OCI-LY7 (cell line): ENCODE measurements around the gene S1PR2. TPM values are rescaled to one million over a fixed set of nuclear protein-coding genes. Genes with fewer than 3 reads are reported as not detected.

Experiments
- BruUV-seq: library from RNA; stranded (reverse); fragments of 400-500 nt; replicated peaks from 2 replicates; lab custom pipeline; 2021; lab: Mats Ljungman, UMichigan
- CTCF ChIA-PET: fragments of 300-600 bp; sonication (Branson Sonifier 250); formaldehyde crosslinking; loops from one replicate; lab custom pipeline; 2022; ENCODE audit warnings: antibody characterized with exemption; ENCODE audit not compliant: unreplicated experiment; lab: Charles Lee
- POLR2A ChIA-PET: fragments of 300-600 bp; sonication (Branson Sonifier 250); formaldehyde crosslinking; loops from one replicate; lab custom pipeline; 2022; ENCODE audit warnings: antibody characterized with exemption; lab: Charles Lee
- DNase-seq: peaks from one replicate; pipeline ENCODE4 v3.0.0-alpha.2; 2015; ENCODE audit warnings: low spot score
- H2AFZ ChIP-seq: fragments of 200-600 bp; sonication (generic), shearing (Covaris generic); 2 replicates; pipeline ENCODE4 v1.6.1; 2014; ENCODE audit warnings: mild to moderate bottlenecking, antibody characterized with exemption, low read length, moderate library complexity
- H3K27ac ChIP-seq: fragments of 200-600 bp; sonication (generic); 2 replicates; pipeline ENCODE4 v1.5.1; 2014; ENCODE audit warnings: mixed run types, low read depth, mild to moderate bottlenecking, moderate library complexity, low read length, inconsistent platforms; ENCODE audit not compliant: poor library complexity, severe bottlenecking
- H3K36me3 ChIP-seq: fragments of 200-600 bp; sonication (generic); 2 replicates; pipeline ENCODE4 v1.6.1; 2014; ENCODE audit warnings: mild to moderate bottlenecking, antibody characterized with exemption, low read length, moderate library complexity, mixed read lengths; ENCODE audit not compliant: insufficient read depth
- H3K4me1 ChIP-seq: fragments of 200-600 bp; sonication (generic); 2 replicates; pipeline ENCODE4 v1.5.1; 2014; ENCODE audit warnings: mild to moderate bottlenecking, low read length; ENCODE audit not compliant: insufficient read depth, poor library complexity, severe bottlenecking
- H3K4me2 ChIP-seq: fragments of 200-600 bp; sonication (generic); 2 replicates; pipeline ENCODE4 v1.6.1; 2014; ENCODE audit warnings: mild to moderate bottlenecking, low read length
- H3K4me3 ChIP-seq: fragments of 200-600 bp; sonication (generic); 2 replicates; pipeline ENCODE4 v1.5.1; 2014; ENCODE audit warnings: mild to moderate bottlenecking, low read depth, low read length; ENCODE audit not compliant: poor library complexity, severe bottlenecking
- H3K79me2 ChIP-seq: fragments of 200-600 bp; sonication (generic); 2 replicates; pipeline ENCODE4 v1.6.1; 2016; ENCODE audit warnings: low read depth, mild to moderate bottlenecking, low read length, moderate library complexity, mixed read lengths; ENCODE audit not compliant: insufficient read depth
- H3K9me2 ChIP-seq: fragments of 200-600 bp; sonication (generic); 2 replicates; pipeline ENCODE4 v1.6.1; 2016; ENCODE audit warnings: mild to moderate bottlenecking, low read length, mixed read lengths; ENCODE audit not compliant: insufficient read depth
- H3K9me3 ChIP-seq: fragments of 200-600 bp; sonication (generic); 2 replicates; pipeline ENCODE4 v1.6.1; 2014; ENCODE audit warnings: mild to moderate bottlenecking, mixed run types, low read length, mixed read lengths
- H4K20me1 ChIP-seq: fragments of 200-600 bp; sonication (generic); 2 replicates; pipeline ENCODE4 v1.6.1; 2014; ENCODE audit warnings: mild to moderate bottlenecking, antibody characterized with exemption, low read length, moderate library complexity, mixed read lengths; ENCODE audit not compliant: insufficient read depth
- CTCF ChIP-seq: fragments of 200-600 bp; sonication (generic); conservative IDR thresholded peaks from 2 replicates; pipeline ENCODE4 v1.5.1; 2014; ENCODE audit warnings: mild to moderate bottlenecking, antibody characterized with exemption, low read length, moderate library complexity, mixed read lengths
- EZH2phosphoT487 ChIP-seq: fragments of 200-600 bp; sonication (generic); IDR thresholded peaks from 2 replicates; pipeline ENCODE4 v1.6.1; 2018; ENCODE audit warnings: low read depth, borderline replicate concordance, mild to moderate bottlenecking, mixed run types, antibody characterized with exemption, low read length, moderate library complexity, mixed read lengths
- intact Hi-C: fragments of 100-400 bp; cut with micrococcal nuclease; formaldehyde crosslinking; loops from one replicate; pipeline ENCODE4 v1.10.0; 2022; ENCODE audit not compliant: unreplicated experiment
- total RNA-seq, 2 experiments: library from RNA; depleted of rRNA in 1 of 2; stranded (reverse); fragments of >200 nt in 1 of 2; shearing (Covaris generic) in 1 of 2; gene quantifications; 2 replicates each; pipeline ENCODE4 v1.2.3, GENCODE V29; 2014 to 2022

The S1PR2 gene
- total RNA-seq, 2 experiments from 2014 or later, result 27.8 to 64.5 TPM

- intact Hi-C loops, result loop anchor here (5.0 kb wide), 1 partner anchor 38 kb away; the partner anchor contains the start of gene MRPL4
- DNase-seq, result no peak
- Histone ChIP-seq H3K27ac (no peak overlapping the region), H3K4me3 (no peak overlapping the region), H2AFZ (no peak overlapping the region), H3K9me2 (no peaks in the 10 kb centered on the region), H3K79me2 (peaks cover 11% of the 10 kb centered on the region; the same call in 1 of the 2 replicates), H3K4me1 (peaks cover 14% of the 10 kb centered on the region), H4K20me1 (no peaks in the 10 kb centered on the region), H3K4me2 (no peak overlapping the region), H3K36me3 (peaks cover 33% of the 10 kb centered on the region), H3K9me3 (no peaks in the 10 kb centered on the region)
- no TSS peak for BruUV-seq
- ChIA-PET CTCF (no interaction called here), POLR2A (no interaction called here)
- TF ChIP-seq CTCF (no peak), EZH2phosphoT487 (no peak)
Observed at GRCh38 chr19:10214784-10215183, 16.3 kb downstream of the S1PR2 start.

GRCh38 chr19:10211691-10212090 lies 19.4 kb downstream of the S1PR2 start:
- Histone ChIP-seq H3K4me1 (no peaks in the 10 kb centered on the region), H4K20me1 (no peaks in the 10 kb centered on the region), H3K9me3 (0 out of 2 replicates have a peak, but pooled peaks cover 9% of the 10 kb centered on the region), H3K27ac (no peak overlapping the region), H2AFZ (no peak overlapping the region), H3K79me2 (no peaks in the 10 kb centered on the region), H3K36me3 (peaks cover 21% of the 10 kb centered on the region), H3K4me2 (no peak overlapping the region), H3K9me2 (no peaks in the 10 kb centered on the region), H3K4me3 (no peak overlapping the region)
- TF ChIP-seq CTCF, result no peak
- no peak for TF ChIP-seq EZH2phosphoT487
- ChIA-PET CTCF (interaction anchor here (0.7 kb wide), 1 partner anchor 47 kb away, joined by 3 read pairs; no protein-coding TSS in a partner anchor), POLR2A (interaction anchor here (0.6 to 2.4 kb wide), 2 partner anchors 11 to 172 kb away, joined by 5 to 10 read pairs; no protein-coding TSS in a partner anchor)
- DNase-seq, result no peak
- intact Hi-C loops, result no loop called here
- no TSS peak for BruUV-seq

GRCh38 chr19:10211061-10211460 lies 20.1 kb downstream of the S1PR2 start:
- H3K79me2 ChIP-seq, result no peaks in the 10 kb centered on the region

More at GRCh38 chr19:10211061-10211460, 20.1 kb downstream of the S1PR2 start:
- H3K36me3 ChIP-seq, result peaks cover 16% of the 10 kb centered on the region
- CTCF ChIA-PET, result no interaction called here
- no peak for DNase-seq
- no TSS peak for BruUV-seq
- no peaks in the 10 kb centered on the region for H3K9me2 ChIP-seq
- H4K20me1 ChIP-seq, result no peaks in the 10 kb centered on the region
- no peak overlapping the region for H2AFZ ChIP-seq
- no peak overlapping the region for H3K27ac ChIP-seq
- no peak for TF ChIP-seq EZH2phosphoT487
- TF ChIP-seq CTCF, result no peak
- no peak overlapping the region for H3K4me2 ChIP-seq
- H3K9me3 ChIP-seq, result 0 out of 2 replicates have a peak, but pooled peaks cover 9% of the 10 kb centered on the region
- POLR2A ChIA-PET, result interaction anchor here (2.4 kb wide), 1 partner anchor 10 kb away, joined by 10 read pairs; no protein-coding TSS in a partner anchor
- H3K4me3 ChIP-seq, result no peak overlapping the region
- intact Hi-C loops, result no loop called here
- H3K4me1 ChIP-seq, result no peaks in the 10 kb centered on the region
